GM23338 (cell line): ENCODE results near the gene ADGRB3. TPM values are rescaled to one million over a fixed set of nuclear protein-coding genes. Genes with fewer than 3 reads are reported as not detected.

Experiments
- ATAC-seq: fragments of 200-7000 bp; cut with Tn5 transposase; 3 replicates; pipeline ENCODE4 v1.9.1; 2020
- DNase-seq: peaks from one replicate; pipeline ENCODE4 v3.0.0-alpha.2; 2015; ENCODE audit warnings: low spot score
- H2AFZ ChIP-seq: fragments of 200-600 bp; sonication (generic); 2 replicates; pipeline ENCODE4 v1.8.0; 2016; ENCODE audit warnings: antibody characterized with exemption, mild to moderate bottlenecking, moderate library complexity
- H3F3A ChIP-seq: fragments of 200-600 bp; sonication (generic); replicated peaks from 2 replicates; pipeline ENCODE4 v1.8.0; 2017; ENCODE audit warnings: antibody characterized with exemption, mixed run types, low read depth
- H3K27ac ChIP-seq: fragments of 200-600 bp; sonication (generic); 2 replicates; pipeline ENCODE4 v1.6.1; 2016; ENCODE audit warnings: low read depth
- H3K27me3 ChIP-seq: fragments of 200-600 bp; sonication (generic); 2 replicates; pipeline ENCODE4 v1.8.0; 2016; ENCODE audit warnings: mild to moderate bottlenecking, mixed run types, moderate library complexity; ENCODE audit not compliant: insufficient read depth
- H3K36me3 ChIP-seq: fragments of 200-600 bp; sonication (generic); 2 replicates; pipeline ENCODE4 v1.8.0; 2016; ENCODE audit warnings: mild to moderate bottlenecking; ENCODE audit not compliant: insufficient read depth
- H3K4me1 ChIP-seq: fragments of 200-600 bp; sonication (generic); 2 replicates; pipeline ENCODE4 v1.8.0; 2016; ENCODE audit warnings: mild to moderate bottlenecking, moderate library complexity; ENCODE audit not compliant: insufficient read depth
- H3K4me2 ChIP-seq: fragments of 200-600 bp; sonication (generic); 2 replicates; pipeline ENCODE4 v1.7.1; 2017; ENCODE audit warnings: mixed run types
- H3K4me3 ChIP-seq: fragments of 200-600 bp; sonication (generic); 2 replicates; pipeline ENCODE4 v1.6.1; 2016; ENCODE audit warnings: mixed run types
- H3K79me2 ChIP-seq: fragments of 200-600 bp; sonication (generic); replicated peaks from 2 replicates; pipeline ENCODE4 v1.8.0; 2017; ENCODE audit warnings: mild to moderate bottlenecking; ENCODE audit not compliant: insufficient read depth
- H3K9me2 ChIP-seq: fragments of 200-600 bp; sonication (generic); 2 replicates; pipeline ENCODE4 v1.8.0; 2017; ENCODE audit not compliant: insufficient read depth
- H4K20me1 ChIP-seq: fragments of 200-600 bp; sonication (generic); replicated peaks from 2 replicates; pipeline ENCODE4 v1.8.0; 2017; ENCODE audit warnings: mild to moderate bottlenecking; ENCODE audit not compliant: insufficient read depth
- H3K27ac Mint-ChIP-seq: 2 replicates; pipeline ENCODE4 v1.8.0; 2020; ENCODE audit warnings: inconsistent platforms, mild to moderate bottlenecking, moderate library complexity, mixed read lengths
- H3K27me3 Mint-ChIP-seq: 3 replicates; pipeline ENCODE4 v1.8.0; 2022; ENCODE audit warnings: low read depth, mild to moderate bottlenecking, moderate library complexity, mixed read lengths, inconsistent platforms; ENCODE audit not compliant: insufficient read depth, poor library complexity
- H3K36me3 Mint-ChIP-seq: 3 replicates; pipeline ENCODE4 v1.8.0; 2021; ENCODE audit warnings: low read depth, mild to moderate bottlenecking, inconsistent platforms, moderate library complexity, mixed read lengths
- H3K4me1 Mint-ChIP-seq: 3 replicates; pipeline ENCODE4 v1.8.0; 2020; ENCODE audit warnings: mild to moderate bottlenecking, inconsistent platforms, mixed read lengths
- H3K4me3 Mint-ChIP-seq: 3 replicates; pipeline ENCODE4 v1.8.0; 2021; ENCODE audit warnings: moderate library complexity, mild to moderate bottlenecking, inconsistent platforms, mixed read lengths
- H3K9me3 Mint-ChIP-seq: 3 replicates; pipeline ENCODE4 v1.8.0; 2020; ENCODE audit warnings: moderate library complexity, mild to moderate bottlenecking, inconsistent platforms, mixed read lengths
- CREB1 ChIP-seq: fragments of 250-450 bp; sonication (Bioruptor Pico); IDR thresholded peaks from 2 replicates; pipeline ENCODE4 v1.5.0; 2020; ENCODE audit warnings: low read depth, mild to moderate bottlenecking, moderate library complexity
- EZH2 ChIP-seq: fragments of 200-600 bp; sonication (generic); IDR thresholded peaks from one replicate; pipeline ENCODE4 v1.8.0; 2017; ENCODE audit warnings: antibody characterized with exemption, mild to moderate bottlenecking, low read depth; ENCODE audit not compliant: unreplicated experiment
- EZH2phosphoT487 ChIP-seq: fragments of 200-600 bp; sonication (generic); IDR thresholded peaks from one replicate; pipeline ENCODE4 v1.8.1; 2018; ENCODE audit warnings: antibody characterized with exemption; ENCODE audit not compliant: unreplicated experiment
- JUNB ChIP-seq: IDR thresholded peaks from one replicate; pipeline ENCODE4 v1.6.1; 2016; ENCODE audit warnings: antibody characterized with exemption; ENCODE audit not compliant: unreplicated experiment
- NANOG ChIP-seq: IDR thresholded peaks from 2 replicates; pipeline ENCODE4 v1.6.1; 2016; ENCODE audit warnings: antibody characterized with exemption, borderline replicate concordance
- STAT1 ChIP-seq: IDR thresholded peaks from one replicate; pipeline ENCODE4 v1.6.1; 2016; ENCODE audit warnings: antibody characterized with exemption; ENCODE audit not compliant: unreplicated experiment
- ZNF114 ChIP-seq: fragments of 250-450 bp; sonication (Bioruptor Pico); IDR thresholded peaks from 2 replicates; pipeline ENCODE4 v1.5.0; 2020; ENCODE audit warnings: mild to moderate bottlenecking, moderate library complexity
- ZNF331 ChIP-seq: fragments of 250-450 bp; sonication (Bioruptor Pico); IDR thresholded peaks from 2 replicates; pipeline ENCODE4 v1.5.0; 2020; ENCODE audit warnings: low read depth, mild to moderate bottlenecking, moderate library complexity
- polyA plus RNA-seq: library from polyadenylated mRNA; unstranded; fragments of >200 nt; fragmentation: Nextera tagmentation; extraction: Ambion mirVana; gene quantifications from 2 replicates; pipeline ENCODE4 v1.2.1, GENCODE V29; 2016
- total RNA-seq: library from RNA; depleted of rRNA; stranded (reverse); fragments of >200 nt; shearing (Covaris generic); gene quantifications from 2 replicates; pipeline ENCODE4 v1.2.3, GENCODE V29; 2014
- TF ChIP-seq, protein P1 (sequence below): IDR thresholded peaks from 2 replicates; pipeline ENCODE4 v1.6.1; 2016; ENCODE audit warnings: antibody characterized with exemption
- TF ChIP-seq, protein P2 (sequence below), 2 experiments: fragments of 200-600 bp in 1 of 2; sonication (generic) in 1 of 2; conservative IDR thresholded peaks; 2 replicates each; pipeline versions ENCODE4 v1.5.1 to v1.6.1; 2016 to 2017; ENCODE audit warnings: antibody characterized with exemption in 2 of 2, low read depth in 2 of 2, mild to moderate bottlenecking in 2 of 2, moderate library complexity in 1 of 2
- TF ChIP-seq, protein P3 (sequence below): fragments of 250-450 bp; sonication (Bioruptor Pico); IDR thresholded peaks from 2 replicates; pipeline ENCODE4 v1.5.0; 2020; ENCODE audit warnings: mild to moderate bottlenecking, moderate library complexity
- TF ChIP-seq, protein P4 (sequence below): IDR thresholded peaks from one replicate; pipeline ENCODE4 v1.6.1; 2018; ENCODE audit warnings: antibody characterized with exemption; ENCODE audit not compliant: unreplicated experiment

Gene ADGRB3
- total and polyA plus RNA-seq, 2 experiments from 2014 or later: 0.92 to 4.0 TPM

DNA sequence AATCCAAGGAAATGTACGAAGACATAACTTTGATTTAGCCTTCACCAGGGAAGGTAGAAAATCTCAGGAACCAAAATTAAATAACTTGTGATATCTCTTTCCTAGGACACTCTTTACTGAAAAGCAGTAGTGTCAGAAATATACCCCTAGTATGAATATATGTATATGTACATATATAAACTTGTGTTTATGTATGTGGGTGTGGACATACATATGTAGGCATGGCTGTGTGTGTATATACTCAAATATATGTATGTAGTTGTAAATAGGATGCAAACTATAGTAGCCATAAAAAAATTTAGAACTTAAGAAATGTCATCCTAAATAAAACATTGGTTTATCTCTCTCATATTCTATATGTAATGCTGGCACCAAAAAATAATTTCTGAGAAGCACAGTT, 500.8 kb downstream of the ADGRB3 start:
- H3K27ac Mint-ChIP-seq: no peak overlapping the region
- H2AFZ ChIP-seq: no peak overlapping the region
- peaks cover 4% of the 10 kb centered on the region; the same call in 1 of the 3 replicates for H3K4me1 Mint-ChIP-seq
- no peaks in the 10 kb centered on the region; the same call in 1 of the 2 replicates for H3K4me1 ChIP-seq
- H4K20me1 ChIP-seq: no peaks in the 10 kb centered on the region
- no peaks in the 10 kb centered on the region for H3K27me3 ChIP-seq
- no peak overlapping the region for H3K4me2 ChIP-seq
- no peaks in the 10 kb centered on the region for H3K9me2 ChIP-seq
- ATAC-seq: no peak
- H3K4me3 Mint-ChIP-seq: no peak overlapping the region
- no peaks in the 10 kb centered on the region for H3K27me3 Mint-ChIP-seq
- TF ChIP-seq, protein P1, sequence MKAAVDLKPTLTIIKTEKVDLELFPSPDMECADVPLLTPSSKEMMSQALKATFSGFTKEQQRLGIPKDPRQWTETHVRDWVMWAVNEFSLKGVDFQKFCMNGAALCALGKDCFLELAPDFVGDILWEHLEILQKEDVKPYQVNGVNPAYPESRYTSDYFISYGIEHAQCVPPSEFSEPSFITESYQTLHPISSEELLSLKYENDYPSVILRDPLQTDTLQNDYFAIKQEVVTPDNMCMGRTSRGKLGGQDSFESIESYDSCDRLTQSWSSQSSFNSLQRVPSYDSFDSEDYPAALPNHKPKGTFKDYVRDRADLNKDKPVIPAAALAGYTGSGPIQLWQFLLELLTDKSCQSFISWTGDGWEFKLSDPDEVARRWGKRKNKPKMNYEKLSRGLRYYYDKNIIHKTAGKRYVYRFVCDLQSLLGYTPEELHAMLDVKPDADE: no peak
- TF ChIP-seq, protein P2, sequence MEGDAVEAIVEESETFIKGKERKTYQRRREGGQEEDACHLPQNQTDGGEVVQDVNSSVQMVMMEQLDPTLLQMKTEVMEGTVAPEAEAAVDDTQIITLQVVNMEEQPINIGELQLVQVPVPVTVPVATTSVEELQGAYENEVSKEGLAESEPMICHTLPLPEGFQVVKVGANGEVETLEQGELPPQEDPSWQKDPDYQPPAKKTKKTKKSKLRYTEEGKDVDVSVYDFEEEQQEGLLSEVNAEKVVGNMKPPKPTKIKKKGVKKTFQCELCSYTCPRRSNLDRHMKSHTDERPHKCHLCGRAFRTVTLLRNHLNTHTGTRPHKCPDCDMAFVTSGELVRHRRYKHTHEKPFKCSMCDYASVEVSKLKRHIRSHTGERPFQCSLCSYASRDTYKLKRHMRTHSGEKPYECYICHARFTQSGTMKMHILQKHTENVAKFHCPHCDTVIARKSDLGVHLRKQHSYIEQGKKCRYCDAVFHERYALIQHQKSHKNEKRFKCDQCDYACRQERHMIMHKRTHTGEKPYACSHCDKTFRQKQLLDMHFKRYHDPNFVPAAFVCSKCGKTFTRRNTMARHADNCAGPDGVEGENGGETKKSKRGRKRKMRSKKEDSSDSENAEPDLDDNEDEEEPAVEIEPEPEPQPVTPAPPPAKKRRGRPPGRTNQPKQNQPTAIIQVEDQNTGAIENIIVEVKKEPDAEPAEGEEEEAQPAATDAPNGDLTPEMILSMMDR (conservative IDR thresholded peaks at IDR 0.05; ENCODE audit: low read depth in 2 of 2): no peak
- TF ChIP-seq EZH2phosphoT487 (no peak), STAT1 (no peak), NANOG (no peak), ZNF331 (CRISPR knock-in tag) (no peak), EZH2 (no peak), ZNF114 (no peak), JUNB (no peak), CREB1 (CRISPR knock-in tag) (no peak)
- TF ChIP-seq, protein P3, sequence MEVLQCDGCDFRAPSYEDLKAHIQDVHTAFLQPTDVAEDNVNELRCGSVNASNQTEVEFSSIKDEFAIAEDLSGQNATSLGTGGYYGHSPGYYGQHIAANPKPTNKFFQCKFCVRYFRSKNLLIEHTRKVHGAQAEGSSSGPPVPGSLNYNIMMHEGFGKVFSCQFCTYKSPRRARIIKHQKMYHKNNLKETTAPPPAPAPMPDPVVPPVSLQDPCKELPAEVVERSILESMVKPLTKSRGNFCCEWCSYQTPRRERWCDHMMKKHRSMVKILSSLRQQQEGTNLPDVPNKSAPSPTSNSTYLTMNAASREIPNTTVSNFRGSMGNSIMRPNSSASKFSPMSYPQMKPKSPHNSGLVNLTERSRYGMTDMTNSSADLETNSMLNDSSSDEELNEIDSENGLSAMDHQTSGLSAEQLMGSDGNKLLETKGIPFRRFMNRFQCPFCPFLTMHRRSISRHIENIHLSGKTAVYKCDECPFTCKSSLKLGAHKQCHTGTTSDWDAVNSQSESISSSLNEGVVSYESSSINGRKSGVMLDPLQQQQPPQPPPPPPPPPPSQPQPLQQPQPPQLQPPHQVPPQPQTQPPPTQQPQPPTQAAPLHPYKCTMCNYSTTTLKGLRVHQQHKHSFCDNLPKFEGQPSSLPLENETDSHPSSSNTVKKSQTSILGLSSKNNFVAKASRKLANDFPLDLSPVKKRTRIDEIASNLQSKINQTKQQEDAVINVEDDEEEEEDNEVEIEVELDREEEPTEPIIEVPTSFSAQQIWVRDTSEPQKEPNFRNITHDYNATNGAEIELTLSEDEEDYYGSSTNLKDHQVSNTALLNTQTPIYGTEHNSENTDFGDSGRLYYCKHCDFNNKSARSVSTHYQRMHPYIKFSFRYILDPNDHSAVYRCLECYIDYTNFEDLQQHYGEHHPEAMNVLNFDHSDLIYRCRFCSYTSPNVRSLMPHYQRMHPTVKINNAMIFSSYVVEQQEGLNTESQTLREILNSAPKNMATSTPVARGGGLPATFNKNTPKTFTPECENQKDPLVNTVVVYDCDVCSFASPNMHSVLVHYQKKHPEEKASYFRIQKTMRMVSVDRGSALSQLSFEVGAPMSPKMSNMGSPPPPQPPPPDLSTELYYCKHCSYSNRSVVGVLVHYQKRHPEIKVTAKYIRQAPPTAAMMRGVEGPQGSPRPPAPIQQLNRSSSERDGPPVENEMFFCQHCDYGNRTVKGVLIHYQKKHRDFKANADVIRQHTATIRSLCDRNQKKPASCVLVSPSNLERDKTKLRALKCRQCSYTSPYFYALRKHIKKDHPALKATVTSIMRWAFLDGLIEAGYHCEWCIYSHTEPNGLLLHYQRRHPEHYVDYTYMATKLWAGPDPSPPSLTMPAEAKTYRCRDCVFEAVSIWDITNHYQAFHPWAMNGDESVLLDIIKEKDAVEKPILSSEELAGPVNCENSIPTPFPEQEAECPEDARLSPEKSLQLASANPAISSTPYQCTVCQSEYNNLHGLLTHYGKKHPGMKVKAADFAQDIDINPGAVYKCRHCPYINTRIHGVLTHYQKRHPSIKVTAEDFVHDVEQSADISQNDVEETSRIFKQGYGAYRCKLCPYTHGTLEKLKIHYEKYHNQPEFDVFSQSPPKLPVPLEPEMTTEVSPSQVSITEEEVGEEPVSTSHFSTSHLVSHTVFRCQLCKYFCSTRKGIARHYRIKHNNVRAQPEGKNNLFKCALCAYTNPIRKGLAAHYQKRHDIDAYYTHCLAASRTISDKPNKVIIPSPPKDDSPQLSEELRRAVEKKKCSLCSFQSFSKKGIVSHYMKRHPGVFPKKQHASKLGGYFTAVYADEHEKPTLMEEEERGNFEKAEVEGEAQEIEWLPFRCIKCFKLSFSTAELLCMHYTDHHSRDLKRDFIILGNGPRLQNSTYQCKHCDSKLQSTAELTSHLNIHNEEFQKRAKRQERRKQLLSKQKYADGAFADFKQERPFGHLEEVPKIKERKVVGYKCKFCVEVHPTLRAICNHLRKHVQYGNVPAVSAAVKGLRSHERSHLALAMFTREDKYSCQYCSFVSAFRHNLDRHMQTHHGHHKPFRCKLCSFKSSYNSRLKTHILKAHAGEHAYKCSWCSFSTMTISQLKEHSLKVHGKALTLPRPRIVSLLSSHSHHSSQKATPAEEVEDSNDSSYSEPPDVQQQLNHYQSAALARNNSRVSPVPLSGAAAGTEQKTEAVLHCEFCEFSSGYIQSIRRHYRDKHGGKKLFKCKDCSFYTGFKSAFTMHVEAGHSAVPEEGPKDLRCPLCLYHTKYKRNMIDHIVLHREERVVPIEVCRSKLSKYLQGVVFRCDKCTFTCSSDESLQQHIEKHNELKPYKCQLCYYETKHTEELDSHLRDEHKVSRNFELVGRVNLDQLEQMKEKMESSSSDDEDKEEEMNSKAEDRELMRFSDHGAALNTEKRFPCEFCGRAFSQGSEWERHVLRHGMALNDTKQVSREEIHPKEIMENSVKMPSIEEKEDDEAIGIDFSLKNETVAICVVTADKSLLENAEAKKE (CRISPR knock-in tag): no peak
- TF ChIP-seq, protein P4, sequence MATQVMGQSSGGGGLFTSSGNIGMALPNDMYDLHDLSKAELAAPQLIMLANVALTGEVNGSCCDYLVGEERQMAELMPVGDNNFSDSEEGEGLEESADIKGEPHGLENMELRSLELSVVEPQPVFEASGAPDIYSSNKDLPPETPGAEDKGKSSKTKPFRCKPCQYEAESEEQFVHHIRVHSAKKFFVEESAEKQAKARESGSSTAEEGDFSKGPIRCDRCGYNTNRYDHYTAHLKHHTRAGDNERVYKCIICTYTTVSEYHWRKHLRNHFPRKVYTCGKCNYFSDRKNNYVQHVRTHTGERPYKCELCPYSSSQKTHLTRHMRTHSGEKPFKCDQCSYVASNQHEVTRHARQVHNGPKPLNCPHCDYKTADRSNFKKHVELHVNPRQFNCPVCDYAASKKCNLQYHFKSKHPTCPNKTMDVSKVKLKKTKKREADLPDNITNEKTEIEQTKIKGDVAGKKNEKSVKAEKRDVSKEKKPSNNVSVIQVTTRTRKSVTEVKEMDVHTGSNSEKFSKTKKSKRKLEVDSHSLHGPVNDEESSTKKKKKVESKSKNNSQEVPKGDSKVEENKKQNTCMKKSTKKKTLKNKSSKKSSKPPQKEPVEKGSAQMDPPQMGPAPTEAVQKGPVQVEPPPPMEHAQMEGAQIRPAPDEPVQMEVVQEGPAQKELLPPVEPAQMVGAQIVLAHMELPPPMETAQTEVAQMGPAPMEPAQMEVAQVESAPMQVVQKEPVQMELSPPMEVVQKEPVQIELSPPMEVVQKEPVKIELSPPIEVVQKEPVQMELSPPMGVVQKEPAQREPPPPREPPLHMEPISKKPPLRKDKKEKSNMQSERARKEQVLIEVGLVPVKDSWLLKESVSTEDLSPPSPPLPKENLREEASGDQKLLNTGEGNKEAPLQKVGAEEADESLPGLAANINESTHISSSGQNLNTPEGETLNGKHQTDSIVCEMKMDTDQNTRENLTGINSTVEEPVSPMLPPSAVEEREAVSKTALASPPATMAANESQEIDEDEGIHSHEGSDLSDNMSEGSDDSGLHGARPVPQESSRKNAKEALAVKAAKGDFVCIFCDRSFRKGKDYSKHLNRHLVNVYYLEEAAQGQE: no peak
- 0 out of 3 replicates have a peak, but pooled peaks cover 6% of the 10 kb centered on the region for H3K9me3 Mint-ChIP-seq
- no peaks in the 10 kb centered on the region for H3K36me3 Mint-ChIP-seq
- no peaks in the 10 kb centered on the region for H3K79me2 ChIP-seq
- H3F3A ChIP-seq: no peaks in the 10 kb centered on the region
- no peak overlapping the region for H3K27ac ChIP-seq
- no peaks in the 10 kb centered on the region for H3K36me3 ChIP-seq
- no peak for DNase-seq
- no peak overlapping the region for H3K4me3 ChIP-seq
